ES-I3 (cell line): ENCODE data around the gene ATAD3C.
"Not testable (repeated sequence)": the region's sequence is repeated elsewhere in the genome, so short reads cannot be mapped to it uniquely, and the experiment has no call there.

Experiments used
- H3K36me3 ChIP-seq: 2 replicates; pipeline ENCODE4 v1.6.1; 2013; ENCODE audit warnings: mild to moderate bottlenecking, low read length, control low read depth, moderate library complexity; ENCODE audit not compliant: insufficient read depth
- H3K4me1 ChIP-seq: 2 replicates; pipeline ENCODE4 v1.6.1; 2013; ENCODE audit warnings: mild to moderate bottlenecking, control low read depth, low read length; ENCODE audit not compliant: insufficient read depth
- H3K9ac ChIP-seq: 2 replicates; pipeline ENCODE4 v1.6.1; 2013; ENCODE audit warnings: low read depth, mild to moderate bottlenecking, low read length, moderate library complexity
- H3K9me3 ChIP-seq: 2 replicates; pipeline ENCODE4 v1.6.1; 2013; ENCODE audit warnings: mild to moderate bottlenecking, low read length, moderate library complexity; ENCODE audit not compliant: control insufficient read depth, insufficient read depth

ATAD3C gene, protein sequence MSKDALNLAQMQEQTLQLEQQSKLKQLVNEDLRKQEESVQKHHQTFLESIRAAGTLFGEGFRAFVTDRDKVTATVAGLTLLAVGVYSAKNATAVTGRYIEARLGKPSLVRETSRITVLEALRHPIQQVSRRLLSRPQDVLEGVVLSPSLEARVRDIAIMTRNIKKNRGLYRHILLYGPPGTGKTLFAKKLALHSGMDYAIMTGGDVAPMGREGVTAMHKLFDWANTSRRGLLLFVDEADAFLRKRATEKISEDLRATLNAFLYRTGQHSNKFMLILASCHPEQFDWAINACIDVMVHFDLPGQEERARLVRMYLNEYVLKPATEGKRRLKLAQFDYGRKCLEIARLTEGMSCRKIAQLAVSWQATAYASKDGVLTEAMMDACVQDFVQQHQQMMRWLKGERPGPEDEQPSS

DNA sequence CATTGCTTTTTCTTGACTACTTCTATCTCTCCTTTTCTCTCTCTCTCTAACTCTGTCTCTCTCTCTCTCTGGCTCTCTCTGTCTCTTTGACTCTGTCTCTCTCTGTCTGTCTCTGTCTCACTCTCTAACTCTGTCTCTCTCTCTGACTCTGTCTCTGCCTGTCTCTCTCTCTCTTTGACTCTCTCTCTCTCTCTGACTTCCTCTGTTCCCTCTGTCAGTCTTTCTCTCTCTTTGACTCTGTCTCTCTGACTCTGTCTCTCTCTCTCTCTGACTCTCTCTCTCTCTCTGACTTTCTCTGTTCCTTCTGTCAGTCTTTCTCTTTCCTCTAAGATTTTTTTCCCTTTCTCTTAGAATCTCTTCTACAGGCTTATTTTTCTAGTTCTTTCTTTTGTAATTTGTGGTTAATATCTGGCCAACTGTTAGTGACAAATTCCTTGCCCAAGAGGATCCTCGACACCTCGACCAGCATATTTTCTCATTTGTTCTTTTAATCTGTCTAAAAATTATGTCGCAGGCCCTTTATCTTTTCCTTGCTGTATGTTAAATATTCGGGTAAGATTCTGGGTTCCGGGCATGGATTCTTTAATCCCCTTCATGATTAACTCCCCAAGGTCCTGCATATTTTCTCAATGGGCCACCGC is at the start of gene ATAD3C:
Gene ATAD3C (plus strand): TSS at position 591 of the 641 bp plus-strand sequence. CDS start 995 bp downstream, outside the sequence.
- H3K9me3 ChIP-seq, result no peaks in the 10 kb centered on the region
- H3K36me3 ChIP-seq, result no peaks in the 10 kb centered on the region
- no peaks in the 10 kb centered on the region for H3K4me1 ChIP-seq
- H3K9ac ChIP-seq, result no peak within 1 kb of the TSS

DNA sequence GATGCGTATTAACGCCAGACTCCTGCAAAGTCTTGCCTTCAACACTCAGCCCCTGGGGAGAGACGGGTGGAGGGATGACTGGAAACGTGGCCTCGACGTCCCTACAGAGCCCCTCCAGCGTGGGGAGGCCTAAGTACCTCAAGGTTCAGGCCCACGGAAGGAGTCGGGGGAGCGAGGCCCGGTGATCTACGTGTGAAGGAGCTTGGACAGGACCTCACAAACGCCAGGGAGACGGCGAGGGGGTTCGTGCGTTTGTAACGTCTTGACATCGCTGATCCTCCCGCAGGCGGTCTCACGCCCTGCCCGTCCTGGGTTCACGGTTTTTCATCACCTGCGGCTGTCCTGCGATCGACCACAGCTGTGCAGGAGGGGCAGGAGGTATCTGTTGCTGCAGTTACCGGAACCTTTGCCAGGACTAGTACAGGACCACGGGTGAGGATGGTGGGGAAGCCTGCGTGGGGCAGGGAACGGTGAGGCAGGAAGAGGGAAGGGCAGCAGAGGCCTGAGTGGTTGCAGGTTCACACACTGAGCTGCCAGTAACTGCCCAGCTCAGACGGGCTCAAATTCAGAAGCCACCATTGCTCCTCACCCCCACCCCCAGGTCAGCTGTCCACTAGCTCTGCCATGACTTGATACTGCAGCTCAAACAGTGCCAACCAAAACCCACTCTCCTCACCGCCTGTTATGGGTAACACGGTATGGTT is 49.5 kb upstream of the ATAD3C start:
- peaks cover 29% of the 10 kb centered on the region for H3K36me3 ChIP-seq
- H3K9me3 ChIP-seq, result no peaks in the 10 kb centered on the region
- H3K4me1 ChIP-seq, result peaks cover 4% of the 10 kb centered on the region; the same call in 1 of the 2 replicates
- peak overlapping the region; percentile 76 for H3K9ac ChIP-seq

DNA sequence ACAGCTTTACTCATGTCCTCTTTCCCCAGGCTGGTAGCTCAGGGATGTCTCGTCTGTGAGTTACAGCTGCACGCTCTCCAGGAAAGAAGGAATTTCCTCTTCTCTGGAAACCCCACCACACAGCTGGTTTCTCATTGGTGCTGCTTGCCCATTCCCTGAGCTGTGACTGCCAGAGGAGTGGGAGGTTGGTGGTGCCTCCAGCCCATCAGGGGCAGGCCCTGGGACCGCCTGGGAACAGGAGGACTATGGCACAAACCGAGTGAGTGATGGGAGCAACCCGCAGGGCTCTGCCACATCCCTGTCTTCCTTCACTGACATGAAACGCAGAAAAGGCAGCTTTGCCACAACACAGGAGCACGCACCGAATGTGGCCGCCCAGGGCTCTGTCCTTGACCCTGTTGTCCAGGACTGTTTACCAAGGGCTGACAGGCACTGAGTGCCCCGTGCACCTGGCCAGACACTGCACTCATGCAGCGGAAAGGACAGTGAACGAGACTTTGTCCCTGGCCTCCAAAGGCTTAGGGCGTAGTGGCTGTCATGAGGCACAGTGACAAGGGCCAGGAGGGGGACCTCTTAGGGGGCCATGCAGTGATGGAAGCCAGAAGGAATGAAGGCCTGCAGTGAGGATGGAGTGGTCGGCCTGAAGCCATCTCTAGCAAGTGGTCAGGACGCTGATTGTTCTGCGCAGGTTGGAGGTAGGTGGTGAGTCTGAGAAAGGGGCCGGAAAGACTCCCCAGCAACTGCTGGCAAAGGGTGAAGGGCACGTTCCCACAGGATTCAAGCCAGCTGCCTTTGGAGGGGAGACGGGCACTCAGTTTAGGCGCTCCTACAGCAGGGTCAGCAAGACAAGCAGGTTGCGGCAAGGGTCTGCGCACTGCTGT is 48.7 kb upstream of the ATAD3C start:
- Histone ChIP-seq H3K4me1 (peaks cover 4% of the 10 kb centered on the region; the same call in 1 of the 2 replicates), H3K9me3 (no peaks in the 10 kb centered on the region), H3K9ac (peak overlapping the region; percentile 76), H3K36me3 (peaks cover 30% of the 10 kb centered on the region)

DNA sequence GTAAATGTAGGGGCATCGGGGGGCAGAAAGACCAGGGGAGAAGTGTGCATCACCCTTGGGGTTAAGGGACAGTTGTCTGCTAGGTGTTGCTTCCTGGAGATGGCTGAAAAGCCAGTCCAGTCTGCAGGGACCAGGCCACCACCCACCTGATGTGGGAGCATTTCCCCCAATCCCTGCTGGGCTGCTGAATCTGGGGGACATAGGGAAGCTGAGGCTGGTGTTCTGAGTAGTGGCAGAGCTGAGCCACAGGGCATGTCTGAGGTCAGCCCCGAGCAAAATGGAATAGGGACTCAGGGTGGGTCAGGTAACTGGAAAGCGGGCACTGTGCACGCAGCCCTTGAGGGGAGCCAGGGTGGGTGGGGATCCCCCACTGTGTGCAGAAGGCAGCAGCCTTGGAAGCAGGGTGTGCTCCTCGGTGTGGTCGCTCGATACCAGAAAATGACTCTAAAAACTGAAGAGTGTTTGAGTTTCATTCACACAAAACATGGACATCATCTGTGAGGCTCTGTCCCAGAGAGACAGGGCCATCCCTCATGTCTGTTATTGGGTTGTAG is 48.0 kb upstream of the ATAD3C start:
- H3K36me3 ChIP-seq, result peaks cover 30% of the 10 kb centered on the region
- peaks cover 9% of the 10 kb centered on the region; the same call in 1 of the 2 replicates for H3K4me1 ChIP-seq
- H3K9ac ChIP-seq, result no peak overlapping the region
- H3K9me3 ChIP-seq, result no peaks in the 10 kb centered on the region

DNA sequence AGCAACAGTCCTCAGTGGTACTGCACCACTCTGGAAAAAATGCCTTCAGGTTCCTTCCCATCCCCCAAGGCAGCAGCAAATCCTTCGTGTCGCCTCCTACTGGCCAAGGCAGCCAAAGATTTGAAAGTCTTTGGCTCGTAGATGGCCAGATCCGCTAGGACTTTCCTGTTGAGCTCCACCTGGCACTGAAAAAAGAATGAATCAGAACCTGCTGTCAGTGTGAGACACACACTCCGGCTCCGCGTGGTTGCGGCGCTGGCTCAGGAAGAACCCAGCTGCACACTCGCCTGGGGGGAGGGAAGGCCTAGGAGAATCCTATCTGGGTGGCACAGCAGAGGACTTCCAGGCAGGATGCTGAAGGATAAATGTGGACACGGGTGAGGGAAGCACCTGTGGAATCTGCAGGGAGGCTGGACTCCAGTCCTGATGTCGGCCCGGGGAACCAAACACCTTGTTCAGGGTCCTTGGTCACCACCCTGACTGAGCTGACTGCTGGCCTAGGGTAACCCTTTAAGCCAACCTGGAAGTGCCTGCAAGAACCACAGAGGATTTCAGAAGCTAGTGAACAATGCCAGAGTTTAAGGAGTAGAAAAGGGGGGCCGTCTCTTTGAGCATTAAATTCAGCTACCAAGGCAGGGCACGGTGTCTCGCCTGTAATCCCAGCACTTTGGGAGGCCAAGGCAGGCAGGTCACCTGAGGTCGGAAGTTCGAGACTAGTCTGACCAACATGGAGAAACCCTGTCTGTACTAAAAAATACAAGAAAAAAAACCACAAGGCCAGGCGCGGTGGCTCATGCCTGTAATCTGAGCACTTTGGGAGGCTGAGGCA is 47.2 kb upstream of the ATAD3C start:
- Histone ChIP-seq H3K9me3 (no peaks in the 10 kb centered on the region), H3K36me3 (peaks cover 26% of the 10 kb centered on the region), H3K9ac (no peak overlapping the region), H3K4me1 (peaks cover 9% of the 10 kb centered on the region; the same call in 1 of the 2 replicates)

DNA sequence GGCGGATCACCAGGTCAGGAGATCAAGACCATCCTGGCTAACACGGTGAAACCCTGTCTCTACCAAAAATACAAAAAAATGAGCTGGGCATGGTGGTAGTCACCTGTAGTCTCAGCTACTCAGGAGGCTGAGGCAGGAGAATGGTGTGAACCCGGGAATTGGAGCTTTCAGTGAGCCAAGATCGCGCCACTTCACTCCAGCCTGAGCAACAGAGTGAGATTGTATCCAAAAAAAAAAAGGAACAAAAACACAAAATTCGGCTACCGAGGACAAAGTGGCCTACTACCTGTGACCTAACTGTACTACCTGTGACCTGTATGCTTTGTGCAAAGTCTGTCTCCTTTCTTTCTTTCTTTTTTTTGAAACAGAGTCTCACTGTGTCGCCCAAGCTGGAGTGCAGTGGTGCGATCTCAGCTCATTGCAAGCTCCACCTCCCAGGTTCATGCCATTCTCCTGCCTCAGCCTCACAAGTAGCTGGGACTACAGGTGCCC is 46.5 kb upstream of the ATAD3C start:
- H3K9ac ChIP-seq, H3K4me1 ChIP-seq, H3K9me3 ChIP-seq: not testable (repeated sequence)
- peaks cover 20% of the 10 kb centered on the region for H3K36me3 ChIP-seq

DNA sequence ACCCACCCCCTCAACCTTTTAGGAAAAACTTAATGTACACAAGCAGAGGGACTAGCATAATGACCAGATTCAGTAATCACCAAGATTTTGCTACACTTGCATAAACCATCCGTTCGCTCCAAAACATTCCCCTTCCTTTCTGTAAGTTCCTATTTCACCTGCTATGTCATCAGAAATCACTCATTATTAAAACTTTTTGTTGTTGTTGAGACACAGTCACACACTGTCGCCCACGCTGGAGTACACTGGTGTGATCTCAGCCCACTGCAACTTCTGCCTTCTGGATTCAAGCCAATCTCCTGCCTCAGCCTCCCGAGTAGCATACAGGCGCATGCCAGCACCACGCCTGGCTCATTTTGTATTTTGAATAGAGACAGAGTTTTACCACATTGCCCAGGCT is 45.8 kb upstream of the ATAD3C start:
- Histone ChIP-seq H3K9me3 (no peaks in the 10 kb centered on the region), H3K36me3 (peaks cover 16% of the 10 kb centered on the region), H3K4me1 (peaks cover 5% of the 10 kb centered on the region; the same call in 1 of the 2 replicates), H3K9ac (no peak overlapping the region)

DNA sequence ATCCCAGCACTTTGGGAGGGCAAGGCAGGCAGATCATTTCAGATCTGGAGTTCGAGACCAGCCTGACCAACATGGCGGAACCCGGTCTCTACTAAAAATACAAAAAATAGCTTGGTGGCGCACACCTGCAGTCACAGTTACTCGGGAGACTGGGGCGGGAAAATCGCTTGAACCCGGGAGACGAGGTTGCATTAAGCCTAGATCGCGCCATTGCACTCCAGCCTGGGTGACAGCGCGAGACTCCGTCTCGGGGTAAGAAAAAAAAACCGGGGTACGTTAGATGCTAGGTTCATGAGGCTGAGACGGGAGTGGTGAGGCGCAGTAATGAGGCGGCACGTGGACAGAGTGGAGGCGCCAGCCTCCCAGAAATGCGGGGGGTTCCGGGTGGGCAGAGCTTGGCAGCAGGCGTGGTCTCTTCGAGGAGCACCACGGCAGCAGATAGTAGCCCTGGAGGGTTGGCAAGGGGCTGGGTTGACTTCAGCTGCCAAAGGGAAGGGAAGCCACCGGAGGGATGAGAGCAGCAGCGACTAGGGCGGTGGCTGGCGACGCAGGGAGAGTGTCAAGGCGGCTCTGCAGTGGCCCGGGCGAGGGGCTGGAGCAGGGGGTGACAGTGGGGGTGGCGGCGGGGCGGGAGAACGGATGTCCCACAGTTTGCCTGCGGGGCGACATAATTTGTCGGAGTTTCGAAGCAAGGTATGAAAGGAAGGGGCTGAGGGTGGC is 43.2 kb upstream of the ATAD3C start:
- no peaks in the 10 kb centered on the region for H3K9me3 ChIP-seq
- peaks cover 22% of the 10 kb centered on the region for H3K36me3 ChIP-seq
- H3K9ac ChIP-seq, result peak overlapping the region; percentile 91
- peaks cover 11% of the 10 kb centered on the region for H3K4me1 ChIP-seq

DNA sequence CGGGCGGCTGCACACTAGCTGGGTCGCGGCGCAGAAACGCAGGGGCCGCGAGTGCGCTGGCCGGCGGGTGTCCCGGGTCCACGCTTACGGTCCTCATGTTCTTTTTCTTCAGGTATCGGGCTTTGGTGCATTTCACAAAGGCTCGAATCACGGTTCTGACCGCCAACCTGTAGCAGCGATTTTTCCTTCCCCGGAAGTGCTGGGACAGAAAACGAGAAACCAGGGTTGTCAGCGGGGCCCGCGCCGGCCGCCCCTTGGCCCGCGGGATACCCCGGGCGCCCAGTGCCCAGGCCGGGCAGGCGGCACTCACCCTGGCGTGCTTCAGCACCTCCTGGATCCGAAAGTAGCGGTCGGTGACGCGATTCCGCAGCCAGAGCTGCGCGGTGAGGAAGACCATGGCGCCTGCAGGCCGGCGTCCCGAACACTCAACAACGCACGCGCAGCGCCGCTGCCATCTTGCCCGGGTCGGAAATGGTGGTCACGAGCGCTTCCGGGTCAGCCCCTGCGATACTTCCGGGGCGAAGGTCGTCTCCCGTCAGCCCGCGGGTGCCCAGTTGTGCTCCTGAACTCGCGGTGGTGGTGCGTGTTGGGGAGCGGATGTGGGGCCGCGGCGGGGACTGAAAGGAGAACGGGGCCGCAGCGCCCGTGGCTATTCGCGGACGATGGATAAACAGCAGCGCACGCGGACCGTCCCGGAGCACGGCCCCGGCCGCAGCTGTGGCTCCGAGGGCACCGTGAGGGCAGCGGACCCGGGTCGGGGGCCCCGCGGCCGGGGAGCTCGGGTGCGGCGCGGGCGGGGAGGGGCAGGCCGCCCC is 42.5 kb upstream of the ATAD3C start, which contains the start of gene MRPL20:
Gene MRPL20 (minus strand): TSS at position 473 of the 815 bp plus-strand sequence. CDS start 76 bp downstream, at position 397.
- Histone ChIP-seq H3K9ac (peak within 1 kb of the TSS; percentile 91), H3K9me3 (peaks cover 1% of the 10 kb centered on the region), H3K36me3 (peaks cover 18% of the 10 kb centered on the region), H3K4me1 (peaks cover 11% of the 10 kb centered on the region)

DNA sequence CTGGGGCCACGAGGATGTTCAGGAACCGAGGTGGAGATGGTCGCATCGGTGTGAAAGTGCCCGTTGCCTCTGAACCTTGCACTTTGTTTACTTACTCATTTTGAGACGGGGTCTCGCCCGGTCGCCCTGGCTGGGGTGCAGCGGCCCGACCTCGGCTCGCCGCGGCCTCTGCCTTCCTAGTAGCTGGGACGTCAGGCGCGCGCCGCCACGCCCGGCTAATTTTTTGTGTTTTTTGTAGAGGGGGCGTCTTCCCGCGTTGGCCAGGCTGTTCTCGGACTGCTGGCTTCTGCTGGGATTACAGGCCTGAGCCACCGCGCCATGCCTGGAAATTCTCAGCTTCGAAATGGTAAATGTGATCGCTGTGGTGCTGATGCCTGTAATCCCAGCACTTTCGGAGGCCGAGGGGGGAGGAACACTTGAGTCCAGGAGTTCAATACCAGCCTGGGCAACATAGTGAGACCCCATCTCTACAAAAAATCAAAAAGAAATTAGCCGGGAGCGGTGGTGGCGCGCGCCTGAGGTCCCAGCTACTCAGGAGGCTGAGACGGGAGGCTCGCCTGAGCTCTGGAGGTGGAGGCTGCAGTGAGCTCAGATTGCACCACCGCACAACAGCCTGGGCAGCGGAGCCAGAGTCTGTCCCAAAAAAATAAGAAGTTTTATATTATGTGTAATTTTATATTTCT is 41.7 kb upstream of the ATAD3C start:
- H3K4me1 ChIP-seq, result peaks cover 11% of the 10 kb centered on the region
- H3K9ac ChIP-seq, result peak overlapping the region; percentile 91
- H3K36me3 ChIP-seq, result peaks cover 18% of the 10 kb centered on the region
- peaks cover 8% of the 10 kb centered on the region for H3K9me3 ChIP-seq

DNA sequence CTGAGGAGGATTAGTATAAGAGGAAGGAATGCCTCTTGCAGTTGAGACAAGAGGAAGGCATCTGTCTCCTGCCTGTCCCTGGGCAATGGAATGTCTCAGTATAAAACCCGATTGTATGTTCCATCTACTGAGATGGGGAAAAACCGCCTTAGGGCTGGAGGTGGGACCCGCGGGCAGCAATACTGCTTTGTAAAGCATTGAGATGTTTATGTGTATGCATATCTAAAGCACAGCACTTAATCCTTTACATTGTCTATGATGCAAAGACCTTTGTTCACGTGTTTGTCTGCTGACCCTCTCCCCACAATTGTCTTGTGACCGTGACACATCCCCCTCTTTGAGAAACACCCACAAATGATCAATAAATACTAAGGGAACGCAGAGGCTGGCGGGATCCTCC is 39.3 kb upstream of the ATAD3C start:
- H3K9ac ChIP-seq, result peak overlapping the region; percentile 37; the same call in 1 of the 2 replicates

More for the DNA sequence above, 39.3 kb upstream of the ATAD3C start:
- not testable (repeated sequence) for H3K9me3 ChIP-seq
- H3K4me1 ChIP-seq, result peaks cover 11% of the 10 kb centered on the region
- H3K36me3 ChIP-seq, result peaks cover 11% of the 10 kb centered on the region
